HG02678 (cell line): ENCODE data around the gene LY6G5B.

Experiments
- ATAC-seq: cut with Tn5 transposase; IDR thresholded peaks from one replicate; pipeline ENCODE4 v1.9.1; 2021; ENCODE audit warnings: mild to moderate bottlenecking, moderate library complexity; ENCODE audit not compliant: unreplicated experiment

Gene LY6G5B

DNA sequence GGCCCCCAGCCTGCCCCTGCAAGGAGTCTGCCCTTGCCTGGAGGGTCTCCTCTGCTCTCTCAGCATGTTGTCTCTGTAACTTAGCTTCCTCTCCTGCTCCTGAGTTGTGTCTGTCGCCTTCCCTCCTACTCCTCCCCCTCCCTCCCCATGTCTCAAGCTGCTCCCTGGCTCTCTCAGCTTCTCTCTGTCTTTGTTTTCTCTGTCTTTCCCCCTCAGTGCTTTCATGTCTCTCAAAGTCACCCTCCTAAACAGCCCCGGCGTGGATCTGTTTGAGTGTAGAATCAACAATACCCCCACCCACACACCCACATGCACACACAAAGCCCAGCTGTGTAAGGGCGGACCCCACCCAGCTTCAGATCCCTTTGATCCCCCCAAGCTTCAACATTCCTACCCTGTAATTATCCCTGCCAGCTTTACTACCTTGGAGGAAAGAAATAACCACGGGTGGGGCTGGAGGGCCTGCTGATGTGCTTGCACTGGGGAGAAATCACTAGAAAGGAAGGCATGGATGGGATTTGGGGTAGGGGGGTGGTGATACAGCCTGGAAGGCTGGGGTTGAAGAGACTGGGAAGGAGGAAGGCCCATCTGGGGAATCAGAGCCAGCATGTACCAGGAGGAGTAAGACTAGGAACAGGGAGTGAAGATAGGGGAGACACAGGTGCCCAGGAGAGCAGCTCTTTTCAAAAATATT, 44.4 kb downstream of the LY6G5B start:
- no peak for ATAC-seq

GRCh38 chr6:31715022-31715958, 45.5 kb downstream of the LY6G5B start, which contains the start of gene LY6G6D:
Gene LY6G6D, plus strand, starts transcription at chr6:31715348. Its CDS starts 8 bp downstream, at chr6:31715356.
- no peak for ATAC-seq

DNA sequence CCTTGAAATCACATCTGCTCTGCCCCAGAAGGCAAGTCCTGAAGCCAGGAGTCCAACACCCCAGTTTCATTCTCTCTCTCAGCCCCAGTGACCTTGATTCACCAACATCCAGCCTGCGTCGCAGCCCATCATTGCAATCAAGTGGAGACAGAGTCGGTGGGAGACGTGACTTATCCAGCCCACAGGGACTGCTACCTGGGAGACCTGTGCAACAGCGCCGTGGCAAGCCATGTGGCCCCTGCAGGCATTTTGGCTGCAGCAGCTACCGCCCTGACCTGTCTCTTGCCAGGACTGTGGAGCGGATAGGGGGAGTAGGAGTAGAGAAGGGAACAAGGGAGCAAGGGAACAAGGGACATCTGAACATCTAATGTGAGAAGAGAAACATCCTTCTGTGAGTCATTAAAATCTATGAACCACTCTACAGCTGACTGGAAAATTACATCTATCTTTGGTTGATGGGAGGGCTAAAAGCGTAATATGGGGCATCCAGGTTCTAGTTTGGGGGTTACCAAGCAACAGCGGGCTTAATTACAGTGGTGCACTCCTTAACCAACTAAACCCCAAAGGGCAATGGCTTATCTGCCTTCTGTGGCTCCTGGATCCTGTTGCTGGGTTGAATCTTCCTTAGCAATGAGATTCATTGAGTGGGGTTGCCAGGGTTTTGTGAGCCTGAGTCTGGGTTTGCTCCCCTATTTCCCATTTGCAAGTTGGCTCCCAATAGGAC, 47.9 kb downstream of the LY6G5B start:
- ATAC-seq, result no peak

GRCh38 chr6:31718265-31718664, 48.5 kb downstream of the LY6G5B start:
- no peak for ATAC-seq

DNA sequence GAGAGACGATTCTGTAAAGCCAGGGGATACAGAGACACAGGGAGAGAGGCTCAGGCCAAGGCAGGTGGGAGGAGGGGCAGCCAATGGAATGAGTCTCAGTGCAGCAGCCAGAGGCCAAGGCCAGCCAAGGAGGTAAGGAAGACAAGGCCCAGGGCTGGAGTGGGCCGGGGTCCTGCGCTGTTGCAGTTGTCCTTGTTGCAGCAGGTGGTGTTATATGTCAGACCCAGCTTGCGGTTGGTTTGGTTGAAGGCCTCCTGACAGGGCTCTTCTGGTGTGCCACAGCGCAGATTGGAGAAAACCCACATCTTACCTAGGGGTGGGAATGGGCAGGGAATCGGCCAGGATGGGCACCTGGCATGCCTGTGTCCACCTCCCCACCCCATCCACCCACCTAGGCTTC, 49.2 kb downstream of the LY6G5B start:
- no peak for ATAC-seq

GRCh38 chr6:31720196-31720770, 50.5 kb downstream of the LY6G5B start:
- no peak for ATAC-seq

- ATAC-seq, result no peak
Observed at GRCh38 chr6:31721351-31722020, 51.7 kb downstream of the LY6G5B start, which contains the start of gene LY6G6C. Gene LY6G6C, minus strand, starts transcription at chr6:31721746. Its CDS starts 67 bp downstream, at chr6:31721679.

GRCh38 chr6:31722173-31722572, 52.4 kb downstream of the LY6G5B start:
- ATAC-seq, result no peak
